Choroid plexus epithelial cell (primary cell): ENCODE results near the gene MANEA.

ENCODE experiments used
- DNase-seq: peaks from one replicate; pipeline ENCODE4 v3.0.0-alpha.2; 2010; ENCODE audit warnings: low read depth
- H3K4me3 ChIP-seq: 2 replicates; pipeline ENCODE4 v1.5.1; 2011; ENCODE audit warnings: low read depth, mild to moderate bottlenecking, control low read depth, low read length, moderate library complexity
- TF ChIP-seq, protein P1 (sequence below): conservative IDR thresholded peaks from 2 replicates; pipeline ENCODE4 v1.5.1; 2011; ENCODE audit warnings: low read depth, mild to moderate bottlenecking, control low read depth, inconsistent platforms, low read length, moderate library complexity

The MANEA gene

DNA sequence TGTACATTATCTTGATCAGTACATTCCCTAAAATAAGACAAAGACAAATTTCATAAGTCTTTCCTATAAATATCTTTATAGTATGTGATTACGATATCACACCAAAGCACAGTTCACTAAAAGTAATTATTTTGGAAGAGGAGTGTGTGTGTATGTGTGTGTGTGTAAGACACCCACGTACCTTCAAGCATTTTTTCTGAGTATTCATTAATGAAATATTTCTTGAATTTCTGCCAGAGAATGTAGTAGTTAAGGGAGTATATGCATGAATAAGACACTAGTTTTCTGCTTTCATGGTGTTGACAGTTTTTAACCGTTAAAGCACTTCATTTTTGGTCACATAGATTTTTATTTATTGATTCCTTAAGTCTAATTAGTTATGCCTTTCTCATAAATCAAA is 36.8 kb downstream of the MANEA start:
- H3K4me3 ChIP-seq = no peak overlapping the region
- TF ChIP-seq, protein P1, sequence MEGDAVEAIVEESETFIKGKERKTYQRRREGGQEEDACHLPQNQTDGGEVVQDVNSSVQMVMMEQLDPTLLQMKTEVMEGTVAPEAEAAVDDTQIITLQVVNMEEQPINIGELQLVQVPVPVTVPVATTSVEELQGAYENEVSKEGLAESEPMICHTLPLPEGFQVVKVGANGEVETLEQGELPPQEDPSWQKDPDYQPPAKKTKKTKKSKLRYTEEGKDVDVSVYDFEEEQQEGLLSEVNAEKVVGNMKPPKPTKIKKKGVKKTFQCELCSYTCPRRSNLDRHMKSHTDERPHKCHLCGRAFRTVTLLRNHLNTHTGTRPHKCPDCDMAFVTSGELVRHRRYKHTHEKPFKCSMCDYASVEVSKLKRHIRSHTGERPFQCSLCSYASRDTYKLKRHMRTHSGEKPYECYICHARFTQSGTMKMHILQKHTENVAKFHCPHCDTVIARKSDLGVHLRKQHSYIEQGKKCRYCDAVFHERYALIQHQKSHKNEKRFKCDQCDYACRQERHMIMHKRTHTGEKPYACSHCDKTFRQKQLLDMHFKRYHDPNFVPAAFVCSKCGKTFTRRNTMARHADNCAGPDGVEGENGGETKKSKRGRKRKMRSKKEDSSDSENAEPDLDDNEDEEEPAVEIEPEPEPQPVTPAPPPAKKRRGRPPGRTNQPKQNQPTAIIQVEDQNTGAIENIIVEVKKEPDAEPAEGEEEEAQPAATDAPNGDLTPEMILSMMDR = no peak
- peak; percentile 36 for DNase-seq

DNA sequence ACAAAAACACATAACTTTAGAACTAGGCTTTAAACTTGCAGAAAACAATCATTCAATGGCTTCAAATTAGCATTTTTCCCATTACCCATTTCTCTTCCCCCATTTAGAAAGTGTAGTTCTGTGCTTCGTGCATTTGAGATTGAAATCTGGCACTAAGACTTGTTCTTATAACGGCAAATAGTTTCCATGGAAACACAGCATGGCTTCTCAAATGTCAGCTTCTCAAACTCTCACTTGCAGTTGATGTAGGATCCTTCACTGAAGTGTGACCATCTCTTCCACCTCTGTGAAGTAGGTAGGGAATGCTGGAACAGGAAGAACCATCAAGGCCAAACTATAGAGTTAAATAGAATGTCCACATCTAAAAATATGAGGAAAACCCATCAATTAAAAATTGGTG is 52.2 kb downstream of the MANEA start:
- H3K4me3 ChIP-seq = no peak overlapping the region
- TF ChIP-seq, protein P1 = no peak
- no peak for DNase-seq

DNA sequence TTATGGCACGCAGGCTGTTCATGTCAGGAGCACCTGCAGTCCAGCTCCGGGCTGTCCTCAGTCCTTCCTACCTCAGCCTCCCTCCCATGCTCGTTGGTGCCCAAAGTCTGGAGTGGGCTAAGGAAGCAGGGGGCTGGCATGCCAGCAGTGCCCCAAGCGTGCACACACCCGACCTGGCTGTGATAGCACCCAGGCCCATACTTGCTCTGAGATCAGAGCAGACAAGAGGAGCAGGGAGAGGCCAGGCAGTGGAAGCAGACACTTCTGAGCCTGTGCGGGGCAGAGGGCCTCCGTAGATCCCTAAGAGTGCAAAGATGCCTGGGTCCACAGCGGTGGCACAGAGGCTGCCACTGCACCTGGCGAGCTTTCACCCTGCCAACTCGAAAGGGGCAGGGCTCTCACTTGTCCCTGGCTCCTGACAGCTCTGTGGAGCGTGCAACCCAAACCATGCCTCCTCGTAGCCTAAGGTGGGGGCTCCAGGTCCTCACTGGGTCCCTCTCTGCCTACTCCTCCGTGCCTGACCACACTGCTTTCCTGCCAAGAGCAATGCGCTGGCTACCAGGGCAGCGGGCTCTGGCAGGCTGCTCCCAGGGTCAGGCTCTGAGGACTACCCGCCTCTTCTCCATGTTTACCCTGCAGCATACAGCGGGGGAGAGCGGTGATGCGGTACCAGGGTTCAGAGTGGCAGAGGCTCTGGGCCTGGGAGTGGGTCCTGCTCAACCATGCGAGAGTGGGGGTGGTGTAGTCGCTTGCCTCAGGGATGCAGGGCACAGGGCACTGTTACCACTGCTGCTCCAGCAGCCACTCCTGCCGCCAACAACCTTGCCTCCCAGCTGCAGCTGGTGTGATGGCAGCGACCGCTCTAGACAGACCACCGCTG is 59.5 kb downstream of the MANEA start:
- TF ChIP-seq, protein P1 = no peak
- DNase-seq = no peak
- H3K4me3 ChIP-seq = no peak overlapping the region

DNA sequence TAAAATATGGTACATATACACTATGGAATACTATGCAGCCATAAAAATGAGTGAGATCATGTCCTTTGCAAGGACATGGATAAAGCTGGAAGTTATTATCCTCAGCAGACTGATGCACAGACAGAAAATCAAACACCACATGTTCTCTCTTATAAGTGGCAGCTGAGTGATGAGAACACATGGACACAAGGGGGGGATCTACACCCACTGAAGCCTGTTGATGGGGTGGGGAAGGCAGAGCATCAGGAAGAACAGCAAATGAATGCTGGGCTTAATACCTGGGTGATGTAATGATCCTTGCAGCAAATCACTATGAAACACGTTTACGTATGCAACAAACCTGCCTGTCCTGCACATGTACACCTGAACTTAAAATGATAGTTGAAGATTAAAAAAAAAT is 71.3 kb downstream of the MANEA start:
- TF ChIP-seq, protein P1 = no peak
- no peak overlapping the region for H3K4me3 ChIP-seq
- DNase-seq = no peak

DNA sequence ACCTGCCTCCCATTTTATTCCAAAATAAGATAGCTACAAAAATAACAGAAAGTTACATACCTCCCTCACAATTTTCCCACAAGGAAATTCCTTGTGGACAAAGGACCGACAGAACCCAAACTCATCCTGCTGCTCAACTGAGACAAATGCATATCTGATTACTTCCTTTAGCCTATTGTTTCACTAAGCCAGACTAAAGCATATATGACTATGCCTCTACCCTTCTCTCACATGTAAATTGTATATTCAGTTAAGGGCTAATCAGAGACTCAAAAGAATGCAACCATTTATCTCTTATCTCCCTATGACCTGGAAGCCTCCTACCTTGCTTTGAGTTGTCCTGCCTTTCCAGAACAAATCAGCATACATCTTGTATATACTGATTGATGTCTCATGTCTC is 72.1 kb downstream of the MANEA start:
- no peak for DNase-seq
- TF ChIP-seq, protein P1 = no peak
- H3K4me3 ChIP-seq = no peak overlapping the region

DNA sequence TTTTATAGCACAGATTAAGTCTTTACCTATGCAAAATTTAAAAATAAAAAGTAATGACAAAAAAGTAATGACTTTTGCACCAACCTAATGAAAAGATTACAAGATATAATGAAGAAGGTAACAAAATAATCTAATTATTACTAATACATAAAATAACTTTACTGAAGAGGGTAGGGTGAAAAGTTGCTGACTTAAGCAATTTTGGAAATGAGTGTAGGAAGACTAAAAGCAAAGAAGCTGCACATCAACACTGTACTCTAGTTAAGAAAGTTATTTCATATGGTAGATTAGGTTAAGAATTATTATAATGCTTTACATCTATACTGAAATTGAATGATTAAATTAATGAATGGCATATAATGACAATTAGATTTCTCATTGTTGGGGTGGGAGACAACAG is 76.8 kb downstream of the MANEA start:
- DNase-seq = no peak
- no peak overlapping the region for H3K4me3 ChIP-seq
- TF ChIP-seq, protein P1 = no peak

DNA sequence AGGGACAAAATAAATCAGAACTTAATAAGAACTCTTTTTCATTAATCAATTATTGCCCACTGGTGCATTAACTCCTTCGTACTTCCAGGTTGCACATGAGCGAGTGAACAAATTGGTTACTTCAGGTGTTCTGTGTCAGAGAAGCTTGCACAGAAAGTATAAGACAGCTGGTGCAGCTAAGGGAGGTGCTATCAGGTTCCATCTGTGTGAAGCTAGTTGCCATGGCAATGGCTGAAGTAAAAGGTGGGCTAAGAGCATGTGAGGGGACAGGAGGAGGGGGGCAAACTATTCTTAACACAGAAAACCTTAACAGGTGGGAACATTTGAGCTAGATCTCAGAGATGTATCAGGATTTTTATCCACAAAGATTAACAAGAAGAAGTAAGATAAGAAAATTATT is 81.6 kb downstream of the MANEA start:
- TF ChIP-seq, protein P1 = no peak

More for the DNA sequence above, 81.6 kb downstream of the MANEA start:
- no peak for DNase-seq
- no peak overlapping the region for H3K4me3 ChIP-seq
